ENCODE data around the gene MSI2. TPM values are rescaled to one million over a fixed set of nuclear protein-coding genes. Genes with fewer than 3 reads are reported as not detected.

Gene MSI2
- total RNA-seq, 2 experiments from 2014 or later: 117 to 120 TPM

DNA sequence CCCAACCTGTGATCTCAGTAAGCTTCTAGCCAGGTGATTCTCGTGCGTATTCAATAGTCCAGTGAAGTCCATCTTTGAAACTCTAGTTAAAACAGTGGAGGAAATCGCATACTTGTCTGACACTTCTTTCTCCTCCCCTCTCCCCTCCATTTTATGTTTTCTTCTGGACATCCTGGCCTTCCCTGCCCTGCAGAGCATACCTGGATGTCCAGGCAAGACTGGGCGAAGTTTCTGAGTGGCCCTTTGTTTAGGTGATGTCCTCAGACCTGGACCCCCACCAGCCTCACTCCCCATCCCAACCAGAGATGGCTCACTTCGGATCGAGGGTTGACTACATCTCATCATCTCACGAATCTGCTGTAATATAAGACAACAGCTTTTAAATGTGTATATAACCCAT, 423.0 kb downstream of the MSI2 start:
- DNase-seq (no peak), ATAC-seq (no peak)
- H3K4me1 Mint-ChIP-seq: peaks cover 2% of the 10 kb centered on the region
- no peaks in the 10 kb centered on the region for H3K27me3 Mint-ChIP-seq
- no peak overlapping the region for H3K27ac Mint-ChIP-seq
- no peak overlapping the region for H3K4me3 Mint-ChIP-seq
- no peaks in the 10 kb centered on the region for H3K9me3 Mint-ChIP-seq (ENCODE audit: low read depth)
- CTCF ChIA-PET: interaction anchor here (1.1 to 1.6 kb wide), 2 partner anchors 7 to 12 kb away, joined by 3 to 6 read pairs; no protein-coding TSS in a partner anchor
- peaks cover 1% of the 10 kb centered on the region for H3K36me3 Mint-ChIP-seq

GRCh38 chr17:57679906-57680695, 423.8 kb downstream of the MSI2 start:
- Mint-ChIP-seq H3K4me1 (no peaks in the 10 kb centered on the region), H3K4me3 (no peak overlapping the region), H3K27me3 (no peaks in the 10 kb centered on the region), H3K9me3 (ENCODE audit: low read depth) (no peaks in the 10 kb centered on the region), H3K36me3 (peaks cover 1% of the 10 kb centered on the region), H3K27ac (no peak overlapping the region)
- DNase-seq: no peak
- no peak for ATAC-seq
- CTCF ChIA-PET: interaction anchor here (1.1 to 1.6 kb wide), 2 partner anchors 8 to 11 kb away, joined by 3 to 6 read pairs; no protein-coding TSS in a partner anchor

- Mint-ChIP-seq H3K36me3 (no peaks in the 10 kb centered on the region), H3K27me3 (no peaks in the 10 kb centered on the region), H3K4me3 (no peak overlapping the region), H3K4me1 (no peaks in the 10 kb centered on the region), H3K9me3 (ENCODE audit: low read depth) (no peaks in the 10 kb centered on the region), H3K27ac (no peak overlapping the region)
- DNase-seq (no peak), ATAC-seq (no peak)
- CTCF ChIA-PET: interaction anchor here (0.8 to 1.1 kb wide), 2 partner anchors 11 to 439 kb away, joined by 3 read pairs; no protein-coding TSS in a partner anchor
Observed at GRCh38 chr17:57682701-57683100, 426.4 kb downstream of the MSI2 start.

DNA sequence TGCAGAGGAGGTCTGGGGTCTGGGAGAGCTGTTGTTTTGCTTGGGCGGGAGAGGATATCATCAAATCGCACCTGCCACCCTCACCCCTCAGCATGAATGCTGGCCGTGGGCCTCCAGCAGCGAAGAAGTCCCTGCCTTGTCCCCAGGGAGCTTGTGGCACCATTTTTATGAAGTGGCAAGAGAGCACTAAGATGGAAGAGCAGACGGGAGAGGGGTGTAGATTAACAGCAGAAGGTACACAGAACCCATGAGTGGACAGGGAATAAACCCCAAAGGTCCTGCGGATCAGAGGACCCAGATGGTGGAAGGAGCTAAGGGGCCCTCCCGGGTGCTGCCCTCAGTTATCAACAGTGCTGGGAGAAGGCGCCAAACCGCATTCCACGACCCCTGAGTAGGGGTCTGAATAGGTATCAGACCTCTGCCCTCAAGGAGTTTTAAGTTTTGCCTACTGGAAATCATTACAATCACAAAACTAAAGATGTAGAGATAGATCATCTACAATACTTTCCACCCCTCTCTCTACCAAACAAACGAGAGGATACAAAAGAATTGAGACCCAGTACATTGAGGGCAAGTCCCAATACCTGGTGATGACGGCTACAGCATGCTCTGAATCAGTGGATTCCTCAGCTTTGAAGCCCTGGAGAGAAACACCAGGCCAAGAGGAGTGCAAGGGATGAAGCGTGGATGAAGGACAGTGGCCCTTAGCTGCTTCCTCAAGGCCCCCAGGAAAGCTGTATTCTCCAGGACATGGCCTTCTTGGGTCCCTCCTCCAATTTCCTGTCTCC, 428.6 kb downstream of the MSI2 start:
- no peaks in the 10 kb centered on the region for H3K4me1 Mint-ChIP-seq
- H3K9me3 Mint-ChIP-seq (ENCODE audit: low read depth): no peaks in the 10 kb centered on the region
- H3K36me3 Mint-ChIP-seq: no peaks in the 10 kb centered on the region
- H3K27ac Mint-ChIP-seq: no peak overlapping the region
- H3K27me3 Mint-ChIP-seq: no peaks in the 10 kb centered on the region
- ATAC-seq (no peak), DNase-seq (no peak)
- CTCF ChIA-PET: interaction anchor here (1.7 kb wide), 1 partner anchor 13 kb away, joined by 5 read pairs; no protein-coding TSS in a partner anchor
- H3K4me3 Mint-ChIP-seq: no peak overlapping the region

DNA sequence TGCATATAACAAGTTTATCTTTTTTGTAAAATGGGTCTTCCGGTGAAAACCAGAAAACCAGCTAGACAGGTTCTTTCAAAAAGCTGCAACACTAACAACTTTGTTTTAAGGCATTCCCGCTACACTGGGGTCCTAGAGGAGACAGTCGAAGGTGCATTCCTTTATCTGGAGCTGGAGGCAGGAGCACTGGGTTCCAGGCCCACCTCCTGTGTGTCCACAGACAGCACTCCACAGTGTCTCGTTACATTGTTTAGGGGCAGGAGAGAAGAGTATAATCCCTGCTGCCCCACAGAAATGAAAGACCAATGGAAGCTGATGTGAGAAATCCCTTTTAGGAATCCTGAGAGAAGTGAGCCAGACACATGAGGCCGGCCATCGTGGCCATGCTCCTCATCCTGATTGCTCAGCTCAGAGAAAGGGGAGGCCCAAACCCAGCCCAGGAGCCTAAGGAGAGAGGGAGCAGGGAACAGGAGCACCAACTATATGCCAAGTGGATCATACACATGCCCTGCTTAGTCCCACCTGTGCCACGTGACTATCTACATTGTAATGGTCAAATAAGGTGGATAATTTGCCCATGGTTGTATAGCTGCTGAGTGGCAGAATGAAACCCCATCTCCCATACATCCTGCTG, 429.3 kb downstream of the MSI2 start:
- Mint-ChIP-seq H3K36me3 (no peaks in the 10 kb centered on the region), H3K27me3 (no peaks in the 10 kb centered on the region), H3K27ac (no peak overlapping the region), H3K4me1 (no peaks in the 10 kb centered on the region), H3K4me3 (no peak overlapping the region), H3K9me3 (ENCODE audit: low read depth) (no peaks in the 10 kb centered on the region)
- CTCF ChIA-PET: interaction anchor here (1.7 kb wide), 1 partner anchor 13 kb away, joined by 5 read pairs; no protein-coding TSS in a partner anchor
- ATAC-seq: no peak
- no peak for DNase-seq

GRCh38 chr17:57687642-57688041, 431.3 kb downstream of the MSI2 start:
- H3K36me3 Mint-ChIP-seq: peaks cover 8% of the 10 kb centered on the region
- CTCF ChIA-PET: interaction anchor here (1.0 kb wide), 1 partner anchor 444 kb away, joined by 3 read pairs; no protein-coding TSS in a partner anchor
- no peaks in the 10 kb centered on the region for H3K9me3 Mint-ChIP-seq (ENCODE audit: low read depth)
- no peak overlapping the region for H3K27ac Mint-ChIP-seq
- H3K4me1 Mint-ChIP-seq: peaks cover 4% of the 10 kb centered on the region
- DNase-seq (no peak), ATAC-seq (no peak)
- no peak overlapping the region for H3K4me3 Mint-ChIP-seq
- no peaks in the 10 kb centered on the region for H3K27me3 Mint-ChIP-seq

DNA sequence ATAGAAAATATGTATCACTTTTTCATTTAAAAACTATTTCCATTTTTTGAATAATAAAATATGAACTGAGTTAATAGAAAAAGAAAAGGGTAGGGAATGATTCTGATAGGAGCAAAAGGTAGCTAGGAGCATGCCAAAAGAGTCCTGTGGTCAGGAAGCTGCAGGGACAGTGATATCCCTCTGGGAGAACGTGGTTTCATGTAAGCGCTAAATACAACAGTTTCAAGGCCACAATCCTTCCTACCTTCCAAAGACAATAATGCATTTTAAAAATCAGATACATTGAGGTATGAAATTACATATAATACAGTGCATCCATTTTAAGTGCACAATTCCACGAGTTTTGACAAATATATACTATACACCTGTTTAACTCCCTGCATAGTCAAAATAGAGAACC, 432.9 kb downstream of the MSI2 start:
- no peak for ATAC-seq
- H3K27me3 Mint-ChIP-seq: no peaks in the 10 kb centered on the region
- peaks cover 14% of the 10 kb centered on the region for H3K4me1 Mint-ChIP-seq
- H3K36me3 Mint-ChIP-seq: peaks cover 15% of the 10 kb centered on the region
- peaks cover 4% of the 10 kb centered on the region for H3K9me3 Mint-ChIP-seq (ENCODE audit: low read depth)
- CTCF ChIA-PET: interaction anchor here (1.2 to 1.3 kb wide), 2 partner anchors 17 to 446 kb away, joined by 3 to 5 read pairs; no protein-coding TSS in a partner anchor
- DNase-seq: no peak
- H3K4me3 Mint-ChIP-seq: no peak overlapping the region
- H3K27ac Mint-ChIP-seq: no peak overlapping the region

DNA sequence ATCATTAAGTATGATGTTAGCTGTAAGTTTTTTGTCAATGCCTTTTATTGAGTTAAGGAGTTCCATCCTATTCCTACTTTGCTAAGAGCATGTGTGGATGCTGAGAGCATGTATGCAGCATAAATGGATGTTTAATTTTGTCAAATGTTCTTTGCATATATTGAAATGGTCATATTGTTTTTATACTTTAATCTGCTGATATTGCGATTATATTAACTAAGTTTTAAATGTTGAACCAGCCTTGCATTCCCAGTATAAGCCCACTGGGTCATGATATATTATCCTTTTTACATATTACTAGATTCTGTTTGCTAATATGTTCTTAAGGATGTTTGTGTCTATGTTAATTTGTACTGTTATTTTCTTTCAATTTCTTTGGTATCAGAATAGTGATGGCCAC, 435.6 kb downstream of the MSI2 start:
- ATAC-seq: no peak
- no peak overlapping the region for H3K27ac Mint-ChIP-seq
- H3K9me3 Mint-ChIP-seq (ENCODE audit: low read depth): peaks cover 5% of the 10 kb centered on the region
- CTCF ChIA-PET: interaction anchor here (0.9 kb wide), 1 partner anchor 12 kb away, joined by 3 read pairs; no protein-coding TSS in a partner anchor
- peaks cover 14% of the 10 kb centered on the region for H3K4me1 Mint-ChIP-seq
- DNase-seq: no peak
- peaks cover 17% of the 10 kb centered on the region for H3K36me3 Mint-ChIP-seq
- H3K4me3 Mint-ChIP-seq: no peak overlapping the region
- H3K27me3 Mint-ChIP-seq: no peaks in the 10 kb centered on the region

DNA sequence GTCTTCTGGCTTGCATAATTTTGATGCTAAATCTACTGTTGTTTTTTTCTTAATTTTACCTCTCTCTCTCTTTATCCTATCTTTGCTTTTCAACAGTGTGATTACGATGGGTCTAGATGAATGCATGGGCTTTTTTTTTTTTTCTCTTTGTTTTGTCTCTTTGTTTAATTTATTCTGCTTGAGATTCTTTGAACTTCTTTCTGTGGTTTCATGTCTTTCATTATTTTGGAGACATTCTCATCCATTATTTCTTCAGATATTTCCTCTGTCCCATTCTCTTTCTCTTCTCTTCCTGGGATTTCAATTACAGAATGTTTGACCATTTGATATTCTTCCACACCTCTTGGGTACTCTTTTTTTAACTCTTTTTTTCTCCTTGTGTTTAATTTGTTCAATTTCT, 436.4 kb downstream of the MSI2 start:
- H3K4me3 Mint-ChIP-seq: peak overlapping the region; percentile 61
- H3K9me3 Mint-ChIP-seq (ENCODE audit: low read depth): peaks cover 5% of the 10 kb centered on the region
- no peak for DNase-seq
- peak overlapping the region; percentile 61 for H3K27ac Mint-ChIP-seq
- peaks cover 17% of the 10 kb centered on the region for H3K36me3 Mint-ChIP-seq
- CTCF ChIA-PET: no interaction called here
- ATAC-seq: no peak
- H3K27me3 Mint-ChIP-seq: no peaks in the 10 kb centered on the region
- H3K4me1 Mint-ChIP-seq: peaks cover 14% of the 10 kb centered on the region

GRCh38 chr17:57694051-57694450, 437.7 kb downstream of the MSI2 start:
- CTCF ChIA-PET: interaction anchor here (1.3 to 1.6 kb wide), 2 partner anchors 28 to 451 kb away, joined by 3 to 4 read pairs; no protein-coding TSS in a partner anchor
- Mint-ChIP-seq H3K4me1 (peaks cover 14% of the 10 kb centered on the region), H3K27ac (no peak overlapping the region), H3K36me3 (peaks cover 17% of the 10 kb centered on the region), H3K9me3 (ENCODE audit: low read depth) (peaks cover 5% of the 10 kb centered on the region), H3K4me3 (no peak overlapping the region), H3K27me3 (no peaks in the 10 kb centered on the region)
- DNase-seq: no peak
- ATAC-seq: no peak

- CTCF ChIA-PET: interaction anchor here (0.8 to 1.9 kb wide), 2 partner anchors 24 to 451 kb away, joined by 3 to 5 read pairs; no protein-coding TSS in a partner anchor
Observed at GRCh38 chr17:57696050-57696449, 439.7 kb downstream of the MSI2 start.

GRCh38 chr17:57697197-57697596, 440.9 kb downstream of the MSI2 start:
- ATAC-seq: no peak

More at GRCh38 chr17:57696050-57696449, 439.7 kb downstream of the MSI2 start:
- no peak for DNase-seq
- H3K36me3 Mint-ChIP-seq: peaks cover 17% of the 10 kb centered on the region
- no peak overlapping the region for H3K4me3 Mint-ChIP-seq
- ATAC-seq: no peak
- H3K27ac Mint-ChIP-seq: no peak overlapping the region
- no peaks in the 10 kb centered on the region for H3K27me3 Mint-ChIP-seq
- peaks cover 14% of the 10 kb centered on the region for H3K4me1 Mint-ChIP-seq
- peaks cover 5% of the 10 kb centered on the region for H3K9me3 Mint-ChIP-seq (ENCODE audit: low read depth)

More at GRCh38 chr17:57697197-57697596, 440.9 kb downstream of the MSI2 start:
- Mint-ChIP-seq H3K36me3 (peaks cover 13% of the 10 kb centered on the region), H3K4me3 (no peak overlapping the region), H3K4me1 (peaks cover 14% of the 10 kb centered on the region), H3K9me3 (ENCODE audit: low read depth) (peaks cover 5% of the 10 kb centered on the region), H3K27ac (no peak overlapping the region), H3K27me3 (no peaks in the 10 kb centered on the region)
- DNase-seq: no peak
- CTCF ChIA-PET: interaction anchor here (0.7 to 1.4 kb wide), 2 partner anchors 99 to 454 kb away, joined by 3 read pairs; no protein-coding TSS in a partner anchor

Data from activated CD8-positive, alpha-beta memory T cell treated with anti-CD3 and anti-CD28 coated beads, Interleukin-2, amount 10 ng/mL, durations not matched to agents 7 days and 5 days (primary cell).